Measurements from ENCODE around the gene FAS. TPM values are rescaled to one million over a fixed set of nuclear protein-coding genes. Genes with fewer than 3 reads are reported as not detected.

Gene FAS
- total and polyA plus RNA-seq, 4 donors, result 2.2 to 13.2 (median 5.9) TPM

- Histone ChIP-seq H3K9me3 (ENCODE audit: control insufficient read depth in 4 of 4, low read length in 3 of 4) (no peaks in the 10 kb centered on the region), H3K9ac (ENCODE audit: low read depth in 1 of 2, low read length in 2 of 2) (peak overlapping the region; percentile 85 to 93), H3K4me1 (ENCODE audit: control insufficient read depth in 4 of 4, insufficient read depth in 4 of 4, low read length in 3 of 4) (peaks cover 2 to 33% (median 22%) of the 10 kb centered on the region in 4 donors), H3K4me3 (ENCODE audit: low read depth in 1 of 3, low read length in 3 of 3) (peak overlapping the region; percentile 46 to 61 (median 50)), H3K27ac (ENCODE audit: low read depth in 1 of 2, low read length in 2 of 2) (peak overlapping the region; percentile 64 to 77), H3K36me3 (ENCODE audit: control insufficient read depth in 4 of 4, insufficient read depth in 3 of 4, low read depth in 1 of 4, low read length in 3 of 4) (no peaks in the 10 kb centered on the region), H3K27me3 (ENCODE audit: control insufficient read depth in 4 of 4, insufficient read depth in 4 of 4, low read length in 3 of 4) (no peaks in the 10 kb centered on the region)
- WGBS, result 7% methylated on average over 7 of the region's 7 CpGs
- TF ChIP-seq RAD21 (IDR thresholded peaks at IDR 0.05), result no peak
- no peak for TF ChIP-seq CTCF (IDR thresholded peaks at IDR 0.05; ENCODE audit: low read depth, low read length, missing input control)
- no peak for TF ChIP-seq FOXA1 (IDR thresholded peaks at IDR 0.05)
- peak; percentile 20 to 27 for TF ChIP-seq HNF4A (conservative IDR thresholded peaks at IDR 0.05)
- TF ChIP-seq JUND (IDR thresholded peaks at IDR 0.05), result no peak
- TF ChIP-seq YY1 (IDR thresholded peaks at IDR 0.05), result peak; percentile 74
- TF ChIP-seq EGR1 (IDR thresholded peaks at IDR 0.05; ENCODE audit: low read depth in 2 of 2), result no peak
- peak; percentile 28 for TF ChIP-seq REST (IDR thresholded peaks at IDR 0.05)
- no peak for TF ChIP-seq FOXA2 (IDR thresholded peaks at IDR 0.05)
- no peak for TF ChIP-seq HNF4G (IDR thresholded peaks at IDR 0.05)
- no peak for TF ChIP-seq ATF3 (IDR thresholded peaks at IDR 0.05)
- TF ChIP-seq MAX (IDR thresholded peaks at IDR 0.05), result peak; percentile 49
- no peak for TF ChIP-seq ZBTB33 (IDR thresholded peaks at IDR 0.05)
- peak; percentile 31 for TF ChIP-seq SP1 (IDR thresholded peaks at IDR 0.05)
- TF ChIP-seq GABPA (IDR thresholded peaks at IDR 0.05 in 1 of 2, conservative IDR thresholded peaks at IDR 0.05 in 1 of 2), result no peak
- TF ChIP-seq RXRA (IDR thresholded peaks at IDR 0.05), result peak; percentile 22 to 30
- no peak for TF ChIP-seq NR2F2 (IDR thresholded peaks at IDR 0.05)
- no peak for TF ChIP-seq TAF1 (conservative IDR thresholded peaks at IDR 0.05)
- no peak for DNase-seq (ENCODE audit: low spot score)
Observed at GRCh38 chr10:88974446-88975376, 15.9 kb upstream of the FAS start.

Data from liver (tissue), 9 donors.